Measurements from ENCODE around the gene RNF144A.

DNA sequence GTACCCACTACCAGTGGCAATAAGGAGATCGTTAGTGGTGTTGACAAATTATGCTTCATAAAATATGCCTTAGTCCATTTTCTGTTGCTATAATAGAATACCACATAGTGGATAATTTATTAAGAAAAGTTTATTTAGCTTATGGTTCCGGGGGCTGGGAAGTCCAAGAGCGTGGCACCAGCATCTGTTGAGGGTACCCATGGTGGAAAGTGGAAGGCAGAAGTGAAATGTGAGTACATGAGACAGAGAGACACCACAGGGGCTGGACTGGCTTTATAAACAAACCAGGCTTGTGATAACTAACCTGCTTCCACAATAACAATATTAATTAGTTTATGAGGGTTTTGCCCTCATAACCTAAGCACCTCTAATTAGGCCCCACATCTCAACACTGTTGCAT lies 146.6 kb downstream of the RNF144A start:
- no peak for TF ChIP-seq EZH2phosphoT487 (IDR thresholded peaks at IDR 0.05; ENCODE audit: insufficient read depth, low read depth)
- no peak for TF ChIP-seq EZH2 (IDR thresholded peaks at IDR 0.05; ENCODE audit: insufficient read depth, poor library complexity, severe bottlenecking)
